ENCODE results near the gene AGPAT3. TPM values are rescaled to one million over a fixed set of nuclear protein-coding genes. Genes with fewer than 3 reads are reported as not detected.

The AGPAT3 gene
- total and polyA plus RNA-seq, 7 experiments from 2014 or later, result 11.4 to 121 (median 62.5) TPM

DNA sequence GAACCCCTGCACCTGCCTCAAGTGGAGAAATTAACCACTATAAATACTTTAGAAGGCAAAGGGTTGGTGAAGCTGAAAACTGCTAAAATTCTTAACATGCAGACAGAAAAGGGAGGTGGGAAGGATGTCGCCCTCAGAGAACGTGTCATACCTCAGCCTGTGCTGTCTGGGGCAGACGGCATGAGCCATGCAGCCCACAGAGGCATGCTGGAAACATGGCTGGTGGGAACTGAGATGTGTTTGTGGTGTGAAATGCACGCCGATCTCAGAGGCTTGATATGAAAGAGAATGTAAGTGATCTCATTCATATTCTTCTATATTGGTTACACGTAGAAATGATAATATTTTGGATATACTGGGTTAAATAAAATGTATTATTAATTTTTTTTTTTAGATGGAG, 16.3 kb downstream of the AGPAT3 start:
- ATAC-seq, result peak; percentile 39
- no peak overlapping the region for H3K27ac ChIP-seq (ENCODE audit: low read depth, low read length)
- H3K27me3 Mint-ChIP-seq, result no peaks in the 10 kb centered on the region
- POLR2A ChIA-PET, result interaction anchor here (1.2 kb wide), 1 partner anchor 40 kb away, joined by 3 read pairs; no protein-coding TSS in a partner anchor
- CTCF ChIA-PET, result no interaction called here
- intact Hi-C loops (cut with micrococcal nuclease), result no loop called here
- peak overlapping the region in 4 of 9 donors; percentile 9 to 60 (median 44) for H3K27ac Mint-ChIP-seq
- no peaks in the 10 kb centered on the region for H3K27me3 ChIP-seq (ENCODE audit: control insufficient read depth in 2 of 2, insufficient read depth in 2 of 2, low read length in 2 of 2)
- peak overlapping the region in 1 of 10 donors; percentile 29 for H3K4me3 Mint-ChIP-seq
- H3K4me1 Mint-ChIP-seq, result peaks cover 44 to 73% (median 68%) of the 10 kb centered on the region in 7 donors
- H3K4me1 ChIP-seq (ENCODE audit: control insufficient read depth in 2 of 2, insufficient read depth in 2 of 2, low read length in 2 of 2), result peaks cover 0 to 6% of the 10 kb centered on the region in 2 donors
- DNase-seq, result no peak
- H3K36me3 ChIP-seq (ENCODE audit: control insufficient read depth in 2 of 3, insufficient read depth in 3 of 3, low read length in 3 of 3), result peaks cover 0 to 12% (median 0%) of the 10 kb centered on the region in 3 experiments
- H3K9me3 ChIP-seq (ENCODE audit: control insufficient read depth in 2 of 3, low read length in 3 of 3), result no peaks in the 10 kb centered on the region
- H3K4me3 ChIP-seq (ENCODE audit: low read length), result no peak overlapping the region
- peaks cover 5 to 13% (median 9%) of the 10 kb centered on the region in 5 donors for H3K36me3 Mint-ChIP-seq
- no peaks in the 10 kb centered on the region for H3K9me3 Mint-ChIP-seq

DNA sequence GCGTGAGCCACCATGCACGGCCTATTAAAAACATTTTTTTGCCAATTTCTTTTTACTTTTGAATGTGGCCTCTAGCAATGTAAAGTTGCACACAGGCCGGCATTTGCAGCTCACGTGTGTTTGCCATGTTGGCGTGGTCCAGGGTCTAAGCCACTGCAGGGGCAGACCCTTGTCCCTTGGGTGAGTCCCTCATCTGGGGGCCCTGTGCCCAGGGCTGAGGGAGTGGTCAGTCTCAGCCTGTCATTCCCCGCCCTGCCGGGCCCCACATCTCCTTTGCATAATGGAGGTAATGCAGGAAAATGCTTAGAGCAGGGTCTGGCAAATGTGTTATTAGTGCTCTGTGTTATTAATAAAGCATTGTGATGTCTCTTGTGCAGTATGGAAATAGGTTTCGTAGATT, 16.9 kb downstream of the AGPAT3 start:
- Histone ChIP-seq H3K27ac (ENCODE audit: low read depth, low read length) (no peak overlapping the region), H3K27me3 (ENCODE audit: control insufficient read depth in 2 of 2, insufficient read depth in 2 of 2, low read length in 2 of 2) (no peaks in the 10 kb centered on the region), H3K4me3 (ENCODE audit: low read length) (no peak overlapping the region), H3K36me3 (ENCODE audit: control insufficient read depth in 2 of 3, insufficient read depth in 3 of 3, low read length in 3 of 3) (peaks cover 0 to 12% (median 0%) of the 10 kb centered on the region in 3 experiments), H3K4me1 (ENCODE audit: control insufficient read depth in 2 of 2, insufficient read depth in 2 of 2, low read length in 2 of 2) (peaks cover 0 to 6% of the 10 kb centered on the region in 2 donors), H3K9me3 (ENCODE audit: control insufficient read depth in 2 of 3, low read length in 3 of 3) (no peaks in the 10 kb centered on the region)
- no peak for DNase-seq
- Mint-ChIP-seq H3K36me3 (peaks cover 5 to 13% (median 6%) of the 10 kb centered on the region in 5 donors), H3K27me3 (no peaks in the 10 kb centered on the region), H3K27ac (no peak overlapping the region), H3K4me1 (peaks cover 47 to 76% (median 69%) of the 10 kb centered on the region in 7 donors), H3K9me3 (no peaks in the 10 kb centered on the region), H3K4me3 (peak overlapping the region in 1 of 10 donors; percentile 13)
- ATAC-seq, result no peak
- intact Hi-C loops (cut with micrococcal nuclease), result no loop called here
- CTCF ChIA-PET, result no interaction called here
- POLR2A ChIA-PET, result interaction anchor here (1.2 kb wide), 1 partner anchor 39 kb away, joined by 3 read pairs; no protein-coding TSS in a partner anchor

GRCh38 chr21:43882952-43883545, 18.0 kb downstream of the AGPAT3 start:
- H3K9me3 Mint-ChIP-seq, result no peaks in the 10 kb centered on the region
- ChIA-PET CTCF (no interaction called here), POLR2A (no interaction called here)
- intact Hi-C loops (cut with micrococcal nuclease), result no loop called here
- H3K4me3 Mint-ChIP-seq, result peak overlapping the region in 2 of 10 donors; percentile 23 to 41
- Histone ChIP-seq H3K4me1 (ENCODE audit: control insufficient read depth in 2 of 2, insufficient read depth in 2 of 2, low read length in 2 of 2) (peaks cover 0 to 6% of the 10 kb centered on the region in 2 donors), H3K36me3 (ENCODE audit: control insufficient read depth in 2 of 3, insufficient read depth in 3 of 3, low read length in 3 of 3) (peaks cover 0 to 8% (median 0%) of the 10 kb centered on the region in 3 experiments), H3K27ac (ENCODE audit: low read depth, low read length) (no peak overlapping the region), H3K27me3 (ENCODE audit: control insufficient read depth in 2 of 2, insufficient read depth in 2 of 2, low read length in 2 of 2) (no peaks in the 10 kb centered on the region), H3K4me3 (ENCODE audit: low read length) (no peak overlapping the region), H3K9me3 (ENCODE audit: control insufficient read depth in 2 of 3, low read length in 3 of 3) (no peaks in the 10 kb centered on the region)
- H3K27ac Mint-ChIP-seq, result peak overlapping the region in 3 of 9 donors; percentile 48 to 83 (median 61)
- H3K27me3 Mint-ChIP-seq, result no peaks in the 10 kb centered on the region
- peaks cover 3 to 14% (median 4%) of the 10 kb centered on the region in 5 donors for H3K36me3 Mint-ChIP-seq
- H3K4me1 Mint-ChIP-seq, result peaks cover 44 to 75% (median 69%) of the 10 kb centered on the region in 7 donors
- ATAC-seq (no peak), DNase-seq (no peak)

GRCh38 chr21:43884012-43884860, 19.2 kb downstream of the AGPAT3 start:
- ChIA-PET CTCF (interaction anchor here (1.0 kb wide), 1 partner anchor 54 kb away, joined by 3 read pairs; no protein-coding TSS in a partner anchor), POLR2A (no interaction called here)
- no peak overlapping the region for H3K4me3 ChIP-seq (ENCODE audit: low read length)
- Mint-ChIP-seq H3K27ac (peak overlapping the region in 4 of 9 donors; percentile 57 to 87 (median 72)), H3K36me3 (peaks cover 0 to 10% (median 0%) of the 10 kb centered on the region in 5 donors), H3K9me3 (no peaks in the 10 kb centered on the region), H3K27me3 (no peaks in the 10 kb centered on the region), H3K4me1 (peaks cover 41 to 78% (median 72%) of the 10 kb centered on the region in 7 donors), H3K4me3 (peak overlapping the region in 6 of 10 donors; percentile 18 to 58 (median 43))
- intact Hi-C loops (cut with micrococcal nuclease), result no loop called here
- H3K36me3 ChIP-seq (ENCODE audit: control insufficient read depth in 2 of 3, insufficient read depth in 3 of 3, low read length in 3 of 3), result peaks cover 0 to 5% (median 0%) of the 10 kb centered on the region in 3 experiments
- DNase-seq (peak in 1 of 9 donors; percentile 41), ATAC-seq (peak; percentile 55)
- H3K27me3 ChIP-seq (ENCODE audit: control insufficient read depth in 2 of 2, insufficient read depth in 2 of 2, low read length in 2 of 2), result no peaks in the 10 kb centered on the region
- no peak overlapping the region for H3K27ac ChIP-seq (ENCODE audit: low read depth, low read length)
- H3K4me1 ChIP-seq (ENCODE audit: control insufficient read depth in 2 of 2, insufficient read depth in 2 of 2, low read length in 2 of 2), result peaks cover 0 to 6% of the 10 kb centered on the region in 2 donors
- no peaks in the 10 kb centered on the region for H3K9me3 ChIP-seq (ENCODE audit: control insufficient read depth in 2 of 3, low read length in 3 of 3)

DNA sequence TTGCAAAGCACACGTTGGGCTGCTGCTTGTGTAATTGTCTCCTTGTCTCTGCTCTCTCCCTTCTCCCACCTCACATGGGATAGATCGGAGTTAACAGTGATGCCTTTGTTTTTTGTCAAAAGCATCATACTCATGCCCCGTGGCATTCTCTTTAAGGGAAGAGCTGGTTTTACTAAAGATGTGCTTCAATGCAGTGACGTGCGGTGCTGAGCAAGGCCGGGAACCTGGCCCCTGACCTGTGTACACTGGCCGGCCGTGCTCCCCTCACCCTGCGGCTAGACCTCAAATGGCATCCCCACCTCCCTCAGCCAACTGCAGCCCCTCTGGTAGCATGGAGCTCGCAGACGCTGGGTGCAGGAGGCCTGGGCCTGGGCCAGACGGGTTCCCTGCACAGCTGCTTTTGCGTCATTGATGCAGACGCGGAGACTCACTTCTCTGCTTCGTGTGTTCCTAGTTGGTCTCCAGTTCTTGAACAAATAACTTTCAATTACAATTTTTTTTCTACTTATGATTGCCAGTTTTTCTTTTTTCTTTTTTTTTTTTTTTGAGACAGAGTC, 19.9 kb downstream of the AGPAT3 start:
- H3K36me3 Mint-ChIP-seq, result peaks cover 0 to 11% (median 2%) of the 10 kb centered on the region in 5 donors
- H3K4me3 Mint-ChIP-seq, result peak overlapping the region in 4 of 10 donors; percentile 32 to 54 (median 50)
- Histone ChIP-seq H3K4me3 (ENCODE audit: low read length) (no peak overlapping the region), H3K36me3 (ENCODE audit: control insufficient read depth in 2 of 3, insufficient read depth in 3 of 3, low read length in 3 of 3) (peaks cover 0 to 4% (median 0%) of the 10 kb centered on the region in 3 experiments), H3K9me3 (ENCODE audit: control insufficient read depth in 2 of 3, low read length in 3 of 3) (no peaks in the 10 kb centered on the region), H3K27me3 (ENCODE audit: control insufficient read depth in 2 of 2, insufficient read depth in 2 of 2, low read length in 2 of 2) (no peaks in the 10 kb centered on the region), H3K27ac (ENCODE audit: low read depth, low read length) (no peak overlapping the region), H3K4me1 (ENCODE audit: control insufficient read depth in 2 of 2, insufficient read depth in 2 of 2, low read length in 2 of 2) (peaks cover 0 to 6% of the 10 kb centered on the region in 2 donors)
- ATAC-seq (no peak), DNase-seq (no peak)
- ChIA-PET CTCF (interaction anchor here (1.0 kb wide), 1 partner anchor 54 kb away, joined by 3 read pairs; no protein-coding TSS in a partner anchor), POLR2A (interaction anchor here (0.7 kb wide), 1 partner anchor 37 kb away, joined by 3 read pairs; no protein-coding TSS in a partner anchor)
- no peaks in the 10 kb centered on the region for H3K9me3 Mint-ChIP-seq
- intact Hi-C loops (cut with micrococcal nuclease), result no loop called here
- H3K27me3 Mint-ChIP-seq, result no peaks in the 10 kb centered on the region
- peaks cover 37 to 78% (median 72%) of the 10 kb centered on the region in 7 donors for H3K4me1 Mint-ChIP-seq
- peak overlapping the region in 5 of 9 donors; percentile 38 to 87 (median 57) for H3K27ac Mint-ChIP-seq

DNA sequence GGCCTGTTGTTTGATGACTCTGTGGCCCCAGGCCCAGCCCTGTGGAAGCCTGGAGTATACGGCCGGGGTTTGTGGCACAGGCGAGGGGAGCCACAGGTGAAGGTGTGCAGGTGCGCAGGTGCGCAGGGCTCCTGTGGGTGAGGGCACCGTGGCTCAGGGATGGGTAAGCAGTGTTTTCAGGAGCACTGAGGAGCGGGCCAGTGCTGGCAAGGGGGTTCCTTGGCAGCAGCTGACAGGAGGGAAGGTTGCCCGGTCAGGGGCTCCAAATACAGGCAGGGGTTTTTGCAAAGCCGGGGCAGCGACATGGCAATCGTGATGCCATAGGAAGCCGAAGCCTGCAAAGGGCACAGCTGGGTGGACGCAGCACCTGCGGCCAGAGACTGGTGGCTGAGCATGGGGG, 20.7 kb downstream of the AGPAT3 start:
- Histone ChIP-seq H3K4me1 (ENCODE audit: control insufficient read depth in 2 of 2, insufficient read depth in 2 of 2, low read length in 2 of 2) (peaks cover 0 to 6% of the 10 kb centered on the region in 2 donors), H3K27me3 (ENCODE audit: control insufficient read depth in 2 of 2, insufficient read depth in 2 of 2, low read length in 2 of 2) (no peaks in the 10 kb centered on the region), H3K36me3 (ENCODE audit: control insufficient read depth in 2 of 3, insufficient read depth in 3 of 3, low read length in 3 of 3) (peaks cover 0 to 2% (median 0%) of the 10 kb centered on the region in 3 experiments), H3K9me3 (ENCODE audit: control insufficient read depth in 2 of 3, low read length in 3 of 3) (no peaks in the 10 kb centered on the region), H3K4me3 (ENCODE audit: low read length) (no peak overlapping the region), H3K27ac (ENCODE audit: low read depth, low read length) (no peak overlapping the region)
- H3K4me3 Mint-ChIP-seq, result no peak overlapping the region
- peaks cover 31 to 74% (median 67%) of the 10 kb centered on the region in 7 donors for H3K4me1 Mint-ChIP-seq
- peak overlapping the region in 1 of 9 donors; percentile 75 for H3K27ac Mint-ChIP-seq
- H3K9me3 Mint-ChIP-seq, result no peaks in the 10 kb centered on the region
- intact Hi-C loops (cut with micrococcal nuclease), result no loop called here
- ATAC-seq (no peak), DNase-seq (no peak)
- ChIA-PET CTCF (no interaction called here), POLR2A (interaction anchor here (0.5 to 1.8 kb wide), 2 partner anchors 11 to 21 kb away, joined by 3 to 4 read pairs; no protein-coding TSS in a partner anchor)
- H3K27me3 Mint-ChIP-seq, result no peaks in the 10 kb centered on the region
- H3K36me3 Mint-ChIP-seq, result peaks cover 0 to 14% (median 5%) of the 10 kb centered on the region in 5 donors
